A549 (cell line): Measurements from ENCODE around the gene CPZ. TPM values are rescaled to one million over a fixed set of nuclear protein-coding genes. Genes with fewer than 3 reads are reported as not detected.

ENCODE experiments used
- ATAC-seq, 2 experiments: fragments of 200-7000 bp in 1 of 2; fragments of >200 bp in 1 of 2; cut with Nextera tagmentation in 1 of 2; cut with Tn5 transposase in 1 of 2; 3 replicates each; pipeline versions ENCODE4 v1.8.0 to v1.9.1; 2018 to 2020; ENCODE audit warnings: mild to moderate bottlenecking in 1 of 2, moderate library complexity in 1 of 2
- CTCF ChIA-PET: fragments of 300-600 bp; sonication (Branson Sonifier 250); formaldehyde crosslinking; extraction: SDS; loops from one replicate; lab custom pipeline; 2021; ENCODE audit warnings: antibody characterized with exemption, inconsistent platforms; lab: Yijun Ruan, JAX
- POLR2A ChIA-PET: fragments of 350-600 bp; formaldehyde crosslinking; extraction: SDS; loops from one replicate; lab custom pipeline; 2021; ENCODE audit warnings: antibody characterized with exemption, inconsistent platforms; lab: Yijun Ruan, JAX
- DNase-seq, 2 experiments: peaks; one replicate each; pipeline versions ENCODE4 v3.0.0 to v3.0.0-alpha.2; 2011 to 2016; ENCODE audit warnings: low read depth in 1 of 2, low spot score in 1 of 2
- FAIRE-seq: peaks from 2 replicates; lab custom pipeline; 2011; peaks lifted over from hg19 to GRCh38; lab: Jason Lieb, UNC
- H3K27ac ChIP-seq, 2 experiments: fragments of >200 bp; sonication (Bioruptor Twin); formaldehyde crosslinking; 3 replicates each; pipeline ENCODE4 v1.5.1; 2016 to 2017
- H3K4me1 ChIP-seq: fragments of >200 bp; sonication (Bioruptor Twin); formaldehyde crosslinking; 3 replicates; pipeline ENCODE4 v1.6.1; 2016
- H3K4me2 ChIP-seq: fragments of >200 bp; sonication (Bioruptor Twin); formaldehyde crosslinking; 3 replicates; pipeline ENCODE4 v1.6.1; 2016
- H3K4me3 ChIP-seq: fragments of >200 bp; sonication (Bioruptor Twin); formaldehyde crosslinking; 3 replicates; pipeline ENCODE4 v1.5.1; 2016
- H3K9me3 ChIP-seq: fragments of >200 bp; sonication (Bioruptor Twin); formaldehyde crosslinking; 3 replicates; pipeline ENCODE4 v1.6.1; 2016
- BHLHE40 ChIP-seq: IDR thresholded peaks from 2 replicates; pipeline ENCODE4 v1.6.1; 2012; ENCODE audit warnings: low read depth, low read length, inconsistent platforms
- CHD2 ChIP-seq: fragments of 150-350 bp; IDR thresholded peaks from 2 replicates; pipeline ENCODE4 v1.6.1; 2014; ENCODE audit warnings: low read length; ENCODE audit not compliant: partially characterized antibody
- EHF ChIP-seq: fragments of 250-450 bp; sonication (Bioruptor Pico); IDR thresholded peaks from 2 replicates; pipeline ENCODE4 v1.5.0; 2020; ENCODE audit warnings: mild to moderate bottlenecking
- EP300 ChIP-seq, 2 experiments: fragments of >200 bp; sonication (Bioruptor Twin); formaldehyde crosslinking; IDR thresholded peaks; 2 replicates in 1 of 2; 3 replicates in 1 of 2; pipeline ENCODE4 v1.6.1; 2016 to 2017
- ESRRA ChIP-seq: fragments of 150-350 bp; IDR thresholded peaks from 2 replicates; pipeline ENCODE4 v1.6.1; 2014; ENCODE audit warnings: mild to moderate bottlenecking, low read length, borderline replicate concordance
- FOSB ChIP-seq: fragments of 250-450 bp; sonication (Bioruptor Pico); IDR thresholded peaks from 2 replicates; pipeline ENCODE4 v1.5.0; 2020; ENCODE audit warnings: mild to moderate bottlenecking, moderate library complexity
- FOSL2 ChIP-seq, 2 experiments: fragments of 450-650 bp in 1 of 2; fragments of >200 bp in 1 of 2; sonication (Bioruptor Twin) in 1 of 2; formaldehyde crosslinking; IDR thresholded peaks; 2 replicates each; pipeline versions ENCODE4 v1.5.0 to v1.6.1; 2016 to 2020; ENCODE audit warnings: mild to moderate bottlenecking in 1 of 2, moderate library complexity in 1 of 2
- HOXB5 ChIP-seq: fragments of 250-450 bp; sonication (Bioruptor Pico); IDR thresholded peaks from 2 replicates; pipeline ENCODE4 v1.5.0; 2020; ENCODE audit warnings: mild to moderate bottlenecking, moderate library complexity
- MAFK ChIP-seq: fragments of 450-650 bp; IDR thresholded peaks from 2 replicates; pipeline ENCODE4 v1.6.1; 2014; ENCODE audit not compliant: partially characterized antibody
- MYC ChIP-seq: IDR thresholded peaks from 2 replicates; pipeline ENCODE4 v1.6.1; 2012; ENCODE audit warnings: mild to moderate bottlenecking, inconsistent platforms, low read length, improper control_type of control experiment, borderline replicate concordance
- NR3C1 ChIP-seq: fragments of >200 bp; sonication (Bioruptor Twin); formaldehyde crosslinking; IDR thresholded peaks from 3 replicates; pipeline ENCODE4 v1.6.1; 2017
- PHF8 ChIP-seq: fragments of 200-600 bp; sonication (generic); IDR thresholded peaks from 2 replicates; pipeline ENCODE4 v1.6.1; 2016; ENCODE audit warnings: low read depth, mild to moderate bottlenecking, antibody characterized with exemption, moderate library complexity, borderline replicate concordance
- POLR2A ChIP-seq: IDR thresholded peaks from 2 replicates; pipeline ENCODE4 v1.6.1; 2012; ENCODE audit warnings: mild to moderate bottlenecking, low read length
- POLR2AphosphoS2 ChIP-seq: conservative IDR thresholded peaks from 2 replicates; pipeline ENCODE4 v1.6.1; 2012; ENCODE audit warnings: low read length, improper control_type of control experiment, inconsistent platforms
- TFCP2L1 ChIP-seq: fragments of 250-450 bp; sonication (Bioruptor Pico); IDR thresholded peaks from 2 replicates; pipeline ENCODE4 v1.5.0; 2021; ENCODE audit warnings: mild to moderate bottlenecking
- ZC3H11A ChIP-seq: fragments of 450-650 bp; IDR thresholded peaks from 2 replicates; pipeline ENCODE4 v1.6.1; 2014; ENCODE audit warnings: antibody characterized with exemption, mild to moderate bottlenecking
- ZNF302 ChIP-seq: fragments of 250-450 bp; sonication (Bioruptor Pico); IDR thresholded peaks from 2 replicates; pipeline ENCODE4 v1.9.0; 2021; ENCODE audit warnings: inconsistent platforms, mild to moderate bottlenecking, moderate library complexity
- ZSCAN20 ChIP-seq: fragments of 250-450 bp; sonication (Bioruptor Pico); IDR thresholded peaks from 2 replicates; pipeline ENCODE4 v1.8.0; 2022; ENCODE audit warnings: mild to moderate bottlenecking, moderate library complexity
- WGBS: methylation state at CpG from one replicate; pipeline ENCODE4 v1.1.6; 2017; ENCODE audit errors: missing lambda C conversion rate; 5-methylcytosine and 5-hydroxymethylcytosine counted together
- polyA plus RNA-seq, 4 experiments: library from polyadenylated mRNA; depleted of rRNA in 3 of 4; stranded (reverse); fragments of >200 nt; fragmentation: RNase III in 1 of 4; extraction: RNeasy Plus Mini Kit Qiagen cat#74134 plus additional on column Dnase treatment in 1 of 4; gene quantifications; 2 replicates in 3 of 4; 3 replicates in 1 of 4; pipeline ENCODE4 v1.2.3, GENCODE V29; 2011 to 2017
- TF ChIP-seq, protein P1 (sequence below): fragments of >200 bp; sonication (Bioruptor Twin); formaldehyde crosslinking; IDR thresholded peaks from 3 replicates; pipeline ENCODE4 v1.5.1; 2016
- TF ChIP-seq, protein P2 (sequence below): IDR thresholded peaks from 2 replicates; pipeline ENCODE4 v1.6.1; 2012
- TF ChIP-seq, protein P3 (sequence below): fragments of 150-350 bp; IDR thresholded peaks from 2 replicates; pipeline ENCODE4 v1.6.1; 2014; ENCODE audit warnings: low read depth, mild to moderate bottlenecking, low read length

CPZ gene
- polyA plus RNA-seq, 2 of the 4 experiments (the other 2 are of a cell fraction) = 0.09 to 0.21 TPM

DNA sequence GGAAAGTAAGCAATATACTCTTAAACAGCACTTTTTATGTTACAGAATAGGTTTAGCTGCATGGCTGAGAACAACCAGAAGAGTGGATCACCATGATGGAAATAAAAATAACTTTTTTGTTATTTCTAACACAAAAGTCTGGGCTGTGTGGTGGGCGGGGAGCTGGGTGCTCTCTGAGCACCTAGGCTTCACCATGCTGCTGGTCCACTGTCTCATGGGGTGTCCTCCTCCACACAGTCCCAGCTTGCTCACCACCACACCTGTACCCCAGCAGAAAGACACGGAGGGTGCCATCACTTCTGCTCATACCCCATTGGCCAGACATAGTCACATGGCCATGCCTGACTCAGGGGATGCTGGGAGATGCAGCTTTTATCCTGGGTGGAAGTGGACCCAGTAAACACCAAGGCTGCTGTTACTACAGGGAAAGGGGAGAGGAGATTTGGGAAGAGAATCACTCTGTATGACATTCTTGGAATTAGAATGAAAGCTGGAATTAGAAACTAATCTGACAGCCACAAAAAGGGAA lies 45.0 kb downstream of the CPZ start:
- no peak overlapping the region for H3K4me2 ChIP-seq
- WGBS = 53% methylated on average over 1 of the region's 2 CpGs
- TF ChIP-seq EP300 (IDR thresholded peaks at IDR 0.05) = no peak
- no peak for TF ChIP-seq EHF
- TF ChIP-seq, protein P1, sequence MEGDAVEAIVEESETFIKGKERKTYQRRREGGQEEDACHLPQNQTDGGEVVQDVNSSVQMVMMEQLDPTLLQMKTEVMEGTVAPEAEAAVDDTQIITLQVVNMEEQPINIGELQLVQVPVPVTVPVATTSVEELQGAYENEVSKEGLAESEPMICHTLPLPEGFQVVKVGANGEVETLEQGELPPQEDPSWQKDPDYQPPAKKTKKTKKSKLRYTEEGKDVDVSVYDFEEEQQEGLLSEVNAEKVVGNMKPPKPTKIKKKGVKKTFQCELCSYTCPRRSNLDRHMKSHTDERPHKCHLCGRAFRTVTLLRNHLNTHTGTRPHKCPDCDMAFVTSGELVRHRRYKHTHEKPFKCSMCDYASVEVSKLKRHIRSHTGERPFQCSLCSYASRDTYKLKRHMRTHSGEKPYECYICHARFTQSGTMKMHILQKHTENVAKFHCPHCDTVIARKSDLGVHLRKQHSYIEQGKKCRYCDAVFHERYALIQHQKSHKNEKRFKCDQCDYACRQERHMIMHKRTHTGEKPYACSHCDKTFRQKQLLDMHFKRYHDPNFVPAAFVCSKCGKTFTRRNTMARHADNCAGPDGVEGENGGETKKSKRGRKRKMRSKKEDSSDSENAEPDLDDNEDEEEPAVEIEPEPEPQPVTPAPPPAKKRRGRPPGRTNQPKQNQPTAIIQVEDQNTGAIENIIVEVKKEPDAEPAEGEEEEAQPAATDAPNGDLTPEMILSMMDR = no peak
- TF ChIP-seq, protein P2, sequence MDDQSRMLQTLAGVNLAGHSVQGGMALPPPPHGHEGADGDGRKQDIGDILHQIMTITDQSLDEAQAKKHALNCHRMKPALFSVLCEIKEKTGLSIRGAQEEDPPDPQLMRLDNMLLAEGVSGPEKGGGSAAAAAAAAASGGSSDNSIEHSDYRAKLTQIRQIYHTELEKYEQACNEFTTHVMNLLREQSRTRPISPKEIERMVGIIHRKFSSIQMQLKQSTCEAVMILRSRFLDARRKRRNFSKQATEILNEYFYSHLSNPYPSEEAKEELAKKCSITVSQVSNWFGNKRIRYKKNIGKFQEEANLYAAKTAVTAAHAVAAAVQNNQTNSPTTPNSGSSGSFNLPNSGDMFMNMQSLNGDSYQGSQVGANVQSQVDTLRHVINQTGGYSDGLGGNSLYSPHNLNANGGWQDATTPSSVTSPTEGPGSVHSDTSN = no peak
- no peak for TF ChIP-seq NR3C1
- TF ChIP-seq MAFK = no peak
- TF ChIP-seq POLR2AphosphoS2 = no peak
- TF ChIP-seq BHLHE40 = no peak
- TF ChIP-seq ZC3H11A = no peak
- no peak for TF ChIP-seq HOXB5 (CRISPR knock-in tag)
- TF ChIP-seq ZNF302 = no peak
- TF ChIP-seq ZSCAN20 (CRISPR knock-in tag) = no peak
- no peak for TF ChIP-seq FOSL2 (IDR thresholded peaks at IDR 0.05)
- TF ChIP-seq FOSL2 (CRISPR knock-in tag; IDR thresholded peaks at IDR 0.05) = no peak
- no peak for TF ChIP-seq FOSB
- FAIRE-seq (no peak), DNase-seq (no peak), ATAC-seq (no peak)
- POLR2A ChIA-PET = no interaction called here
- H3K9me3 ChIP-seq = no peaks in the 10 kb centered on the region
- no peak overlapping the region for H3K4me3 ChIP-seq
- CTCF ChIA-PET = interaction anchor here (1.2 to 1.6 kb wide), 4 partner anchors 11 to 30 kb away, joined by 3 to 5 read pairs (median 4); no protein-coding TSS in a partner anchor
- H3K27ac ChIP-seq = no peak overlapping the region
- no peaks in the 10 kb centered on the region for H3K4me1 ChIP-seq

DNA sequence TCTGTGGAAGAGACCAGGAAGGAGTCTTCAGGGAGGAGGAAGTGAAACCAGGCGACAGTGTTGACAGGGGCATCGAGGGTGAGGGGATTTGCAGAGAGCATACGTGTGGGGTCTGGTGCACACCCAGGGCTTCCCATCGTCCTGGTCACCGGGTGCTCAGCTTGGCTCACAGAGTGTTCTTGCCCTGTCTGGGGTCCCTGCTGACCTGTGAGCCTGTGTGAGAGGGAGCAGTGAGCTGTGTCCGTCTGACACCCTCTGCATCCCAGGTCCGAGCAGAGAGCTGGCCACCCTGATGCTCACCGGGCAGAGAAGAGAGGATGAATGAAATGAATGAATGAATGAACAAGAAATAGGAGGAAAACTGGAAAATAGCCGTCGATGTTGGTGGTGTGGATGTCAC lies 46.5 kb downstream of the CPZ start:
- ChIA-PET CTCF (interaction anchor here (1.1 kb wide), 1 partner anchor 50 kb away, joined by 3 read pairs; no protein-coding TSS in a partner anchor), POLR2A (no interaction called here)
- Histone ChIP-seq H3K27ac (no peak overlapping the region), H3K4me3 (no peak overlapping the region), H3K4me2 (no peak overlapping the region)
- ATAC-seq (no peak), FAIRE-seq (no peak)
- TF ChIP-seq, protein P3, sequence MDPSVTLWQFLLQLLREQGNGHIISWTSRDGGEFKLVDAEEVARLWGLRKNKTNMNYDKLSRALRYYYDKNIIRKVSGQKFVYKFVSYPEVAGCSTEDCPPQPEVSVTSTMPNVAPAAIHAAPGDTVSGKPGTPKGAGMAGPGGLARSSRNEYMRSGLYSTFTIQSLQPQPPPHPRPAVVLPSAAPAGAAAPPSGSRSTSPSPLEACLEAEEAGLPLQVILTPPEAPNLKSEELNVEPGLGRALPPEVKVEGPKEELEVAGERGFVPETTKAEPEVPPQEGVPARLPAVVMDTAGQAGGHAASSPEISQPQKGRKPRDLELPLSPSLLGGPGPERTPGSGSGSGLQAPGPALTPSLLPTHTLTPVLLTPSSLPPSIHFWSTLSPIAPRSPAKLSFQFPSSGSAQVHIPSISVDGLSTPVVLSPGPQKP = no peak
- TF ChIP-seq, protein P2 = no peak
- TF ChIP-seq TFCP2L1 (no peak), POLR2A (no peak), CHD2 (no peak), PHF8 (no peak), MYC (no peak), ESRRA (no peak)
- TF ChIP-seq, protein P1 = no peak
- TF ChIP-seq, all 56 proteins: peak for 0
- no peak for DNase-seq
- no peaks in the 10 kb centered on the region for H3K4me1 ChIP-seq
- 30% methylated on average over 10 of the region's 10 CpGs for WGBS
- H3K9me3 ChIP-seq = no peaks in the 10 kb centered on the region
